Loucy (cell line): ENCODE data around the gene ENPEP.

Source experiments
- H2AFZ ChIP-seq: fragments of 200-600 bp; sonication (generic); 2 replicates; pipeline ENCODE4 v1.6.0; 2016; ENCODE audit warnings: antibody characterized with exemption, mild to moderate bottlenecking, low read length, moderate library complexity
- H3F3A ChIP-seq: fragments of 200-600 bp; 2 replicates; pipeline ENCODE4 v1.6.0; 2016; ENCODE audit warnings: antibody characterized with exemption, low read depth, mild to moderate bottlenecking
- H3K27me3 ChIP-seq: fragments of 200-600 bp; sonication (generic); 2 replicates; pipeline ENCODE4 v1.6.1; 2014; ENCODE audit warnings: low read length, mild to moderate bottlenecking; ENCODE audit not compliant: insufficient read depth, poor library complexity, severe bottlenecking
- H3K36me3 ChIP-seq: fragments of 200-600 bp; sonication (generic); 2 replicates; pipeline ENCODE4 v1.6.1; 2016; ENCODE audit warnings: low read length; ENCODE audit not compliant: insufficient read depth
- H3K4me1 ChIP-seq: fragments of 200-600 bp; sonication (generic); 2 replicates; pipeline ENCODE4 v1.5.1; 2014; ENCODE audit warnings: low read length, mild to moderate bottlenecking; ENCODE audit not compliant: insufficient read depth, poor library complexity, severe bottlenecking
- H3K4me2 ChIP-seq: fragments of 200-600 bp; sonication (generic); 2 replicates; pipeline ENCODE4 v1.6.0; 2014; ENCODE audit warnings: antibody characterized with exemption, low read length, low read depth, mild to moderate bottlenecking; ENCODE audit not compliant: poor library complexity, severe bottlenecking
- H3K4me3 ChIP-seq: fragments of 200-600 bp; sonication (generic); 2 replicates; pipeline ENCODE4 v1.5.1; 2014; ENCODE audit warnings: low read length, mild to moderate bottlenecking, mixed read lengths; ENCODE audit not compliant: poor library complexity, severe bottlenecking
- H3K79me2 ChIP-seq: fragments of 200-600 bp; sonication (generic); 2 replicates; pipeline ENCODE4 v1.6.1; 2014; ENCODE audit warnings: low read length; ENCODE audit not compliant: insufficient read depth
- H3K9ac ChIP-seq: fragments of 200-600 bp; sonication (generic); 2 replicates; pipeline ENCODE4 v1.6.0; 2014; ENCODE audit warnings: mild to moderate bottlenecking, low read depth, low read length, moderate library complexity; ENCODE audit not compliant: poor library complexity, severe bottlenecking
- H3K9me2 ChIP-seq: fragments of 200-600 bp; sonication (generic); replicated peaks from 2 replicates; pipeline ENCODE4 v1.6.1; 2016; ENCODE audit warnings: low read depth, low read length, mixed read lengths
- H3K9me3 ChIP-seq: fragments of 200-600 bp; sonication (generic); 2 replicates; pipeline ENCODE4 v1.6.1; 2014; ENCODE audit warnings: mild to moderate bottlenecking, antibody characterized with exemption, low read length, low read depth; ENCODE audit not compliant: insufficient read depth
- H4K20me1 ChIP-seq: fragments of 200-600 bp; sonication (generic); 2 replicates; pipeline ENCODE4 v1.6.0; 2014; ENCODE audit warnings: antibody characterized with exemption, low read length, mild to moderate bottlenecking; ENCODE audit not compliant: insufficient read depth, poor library complexity, severe bottlenecking
- EZH2phosphoT487 ChIP-seq: fragments of 200-600 bp; IDR thresholded peaks from 2 replicates; pipeline ENCODE4 v1.6.1; 2018; ENCODE audit warnings: antibody characterized with exemption, mild to moderate bottlenecking, moderate library complexity, borderline replicate concordance
- TF ChIP-seq, protein P1 (sequence below): fragments of 200-600 bp; sonication (generic); conservative IDR thresholded peaks from 2 replicates; pipeline ENCODE4 v1.5.1; 2014; ENCODE audit warnings: mild to moderate bottlenecking, antibody characterized with exemption, low read length

The ENPEP gene

DNA sequence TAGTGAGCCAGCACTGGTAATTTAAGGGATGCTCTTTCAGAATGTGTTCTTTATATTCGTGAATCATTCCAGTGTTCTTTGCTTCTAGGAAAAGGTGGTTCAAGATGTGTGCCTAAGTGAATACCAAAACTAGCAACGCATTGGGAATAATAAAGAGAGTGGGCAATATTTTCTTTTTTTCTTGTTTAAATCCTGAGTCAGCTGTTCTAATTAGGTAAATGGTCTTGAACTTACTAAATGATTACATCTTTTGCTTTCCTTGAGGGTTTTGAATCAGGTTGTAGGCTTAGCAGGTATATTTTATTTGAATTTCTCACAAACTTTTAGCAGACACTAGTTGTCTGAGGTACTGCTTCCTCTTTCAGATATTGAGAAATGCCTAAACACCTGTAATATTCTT lies 29.5 kb downstream of the ENPEP start:
- Histone ChIP-seq H3K4me2 (no peak overlapping the region), H3K79me2 (no peaks in the 10 kb centered on the region), H3K9me2 (no peaks in the 10 kb centered on the region), H3K27me3 (no peaks in the 10 kb centered on the region), H3K9me3 (0 out of 2 replicates have a peak, but pooled peaks cover 3% of the 10 kb centered on the region), H4K20me1 (no peaks in the 10 kb centered on the region), H3F3A (no peaks in the 10 kb centered on the region), H3K36me3 (no peaks in the 10 kb centered on the region), H3K4me1 (peaks cover 21% of the 10 kb centered on the region), H3K4me3 (no peak overlapping the region), H3K9ac (no peak overlapping the region), H2AFZ (no peak overlapping the region)
- no peak for TF ChIP-seq EZH2phosphoT487
- TF ChIP-seq, protein P1, sequence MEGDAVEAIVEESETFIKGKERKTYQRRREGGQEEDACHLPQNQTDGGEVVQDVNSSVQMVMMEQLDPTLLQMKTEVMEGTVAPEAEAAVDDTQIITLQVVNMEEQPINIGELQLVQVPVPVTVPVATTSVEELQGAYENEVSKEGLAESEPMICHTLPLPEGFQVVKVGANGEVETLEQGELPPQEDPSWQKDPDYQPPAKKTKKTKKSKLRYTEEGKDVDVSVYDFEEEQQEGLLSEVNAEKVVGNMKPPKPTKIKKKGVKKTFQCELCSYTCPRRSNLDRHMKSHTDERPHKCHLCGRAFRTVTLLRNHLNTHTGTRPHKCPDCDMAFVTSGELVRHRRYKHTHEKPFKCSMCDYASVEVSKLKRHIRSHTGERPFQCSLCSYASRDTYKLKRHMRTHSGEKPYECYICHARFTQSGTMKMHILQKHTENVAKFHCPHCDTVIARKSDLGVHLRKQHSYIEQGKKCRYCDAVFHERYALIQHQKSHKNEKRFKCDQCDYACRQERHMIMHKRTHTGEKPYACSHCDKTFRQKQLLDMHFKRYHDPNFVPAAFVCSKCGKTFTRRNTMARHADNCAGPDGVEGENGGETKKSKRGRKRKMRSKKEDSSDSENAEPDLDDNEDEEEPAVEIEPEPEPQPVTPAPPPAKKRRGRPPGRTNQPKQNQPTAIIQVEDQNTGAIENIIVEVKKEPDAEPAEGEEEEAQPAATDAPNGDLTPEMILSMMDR: no peak

DNA sequence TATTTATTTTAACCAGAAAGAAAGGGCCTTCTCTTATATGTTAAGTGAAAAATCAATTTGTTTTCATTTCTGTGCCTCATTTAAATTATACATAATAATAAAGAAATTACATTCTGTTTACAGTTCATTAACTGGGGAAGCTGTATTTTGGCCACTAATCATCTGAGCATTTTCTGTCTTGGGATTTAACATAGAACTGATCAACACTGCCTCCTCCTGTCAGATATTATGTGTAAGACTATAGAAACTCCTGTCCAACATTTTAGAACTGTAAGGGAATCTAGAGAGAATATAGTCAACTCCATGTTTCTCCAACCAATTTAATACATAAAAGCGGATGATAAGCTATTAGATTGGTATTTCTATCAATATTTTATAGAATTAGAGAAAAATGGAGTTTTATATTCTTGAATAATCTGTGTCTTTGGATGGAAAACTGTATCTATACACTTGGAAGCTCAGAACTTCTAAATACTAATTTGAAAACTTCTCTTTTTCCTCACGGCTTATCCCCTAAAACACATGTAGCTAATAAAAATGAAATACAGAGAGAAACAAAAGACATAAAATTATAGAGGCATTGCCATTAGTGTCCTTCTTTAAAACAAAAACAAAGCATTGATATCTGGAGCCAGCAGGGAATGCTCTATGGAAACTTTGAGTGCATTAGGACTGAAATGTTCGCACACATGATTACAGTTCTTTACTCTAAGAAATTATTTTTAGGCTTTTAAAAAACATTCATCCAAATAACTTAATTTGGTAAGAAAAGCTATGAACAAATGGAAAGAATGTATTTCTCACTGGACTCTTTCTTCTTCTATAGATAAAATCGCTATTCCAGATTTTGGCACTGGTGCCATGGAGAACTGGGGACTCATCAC lies 33.1 kb downstream of the ENPEP start:
- H3K4me3 ChIP-seq: no peak overlapping the region
- no peaks in the 10 kb centered on the region for H4K20me1 ChIP-seq
- H3K4me1 ChIP-seq: peaks cover 4% of the 10 kb centered on the region
- TF ChIP-seq EZH2phosphoT487: no peak
- TF ChIP-seq, protein P1: peak; percentile 67
- no peaks in the 10 kb centered on the region for H3F3A ChIP-seq
- no peaks in the 10 kb centered on the region for H3K79me2 ChIP-seq
- no peaks in the 10 kb centered on the region for H3K9me2 ChIP-seq
- H3K36me3 ChIP-seq: no peaks in the 10 kb centered on the region
- H3K9ac ChIP-seq: no peak overlapping the region
- H3K4me2 ChIP-seq: no peak overlapping the region
- H2AFZ ChIP-seq: no peak overlapping the region
- H3K9me3 ChIP-seq: no peaks in the 10 kb centered on the region
- H3K27me3 ChIP-seq: no peaks in the 10 kb centered on the region

DNA sequence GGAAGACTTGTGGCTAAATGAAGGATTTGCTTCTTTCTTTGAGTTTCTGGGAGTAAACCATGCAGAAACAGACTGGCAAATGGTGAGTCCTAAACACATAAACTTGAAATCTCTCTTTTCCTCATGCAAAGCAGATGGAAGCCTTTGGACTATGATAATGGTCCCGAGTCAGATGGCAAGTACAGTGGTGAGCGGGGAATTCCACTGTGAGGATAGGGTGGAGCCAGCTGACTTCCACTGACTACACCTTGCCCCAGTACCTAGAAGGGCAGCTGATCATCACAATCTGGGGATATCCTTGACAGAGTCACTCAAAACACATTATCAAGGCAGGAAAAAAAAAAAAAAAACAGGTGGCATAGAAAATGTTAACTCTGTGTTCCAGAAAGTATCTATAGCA lies 34.3 kb downstream of the ENPEP start:
- Histone ChIP-seq H3F3A (no peaks in the 10 kb centered on the region), H4K20me1 (no peaks in the 10 kb centered on the region), H3K9me3 (no peaks in the 10 kb centered on the region), H3K27me3 (no peaks in the 10 kb centered on the region), H2AFZ (no peak overlapping the region), H3K36me3 (no peaks in the 10 kb centered on the region), H3K4me3 (no peak overlapping the region), H3K9ac (no peak overlapping the region), H3K79me2 (no peaks in the 10 kb centered on the region), H3K4me2 (no peak overlapping the region), H3K9me2 (no peaks in the 10 kb centered on the region), H3K4me1 (peaks cover 3% of the 10 kb centered on the region)
- TF ChIP-seq, protein P1: no peak
- TF ChIP-seq EZH2phosphoT487: no peak
